HepG2 (cell line): Measurements from ENCODE around the gene TICAM2.

Experiments
- THAP8 ChIP-seq: sonication (generic); formaldehyde crosslinking; IDR thresholded peaks from 2 replicates; pipeline ENCODE4 v1.5.1; 2020; ENCODE audit warnings: missing genetic modification reagents, mild to moderate bottlenecking, borderline replicate concordance
- ZNF121 ChIP-seq: sonication (generic); formaldehyde crosslinking; IDR thresholded peaks from 2 replicates; pipeline ENCODE4 v1.5.0; 2020; ENCODE audit warnings: mild to moderate bottlenecking, missing genetic modification reagents
- ZNF775 ChIP-seq: sonication (generic); formaldehyde crosslinking; IDR thresholded peaks from 2 replicates; pipeline ENCODE4 v1.4.0; 2020; ENCODE audit warnings: missing genetic modification reagents, mild to moderate bottlenecking, moderate library complexity, borderline replicate concordance
- TF ChIP-seq, protein P1 (sequence below): sonication (generic); formaldehyde crosslinking; conservative IDR thresholded peaks from 2 replicates; pipeline ENCODE4 v1.4.0; 2020; ENCODE audit warnings: missing genetic modification reagents
- TF ChIP-seq, protein P2 (sequence below): sonication (generic); formaldehyde crosslinking; IDR thresholded peaks from 2 replicates; pipeline ENCODE4 v1.5.0; 2020; ENCODE audit warnings: mild to moderate bottlenecking, missing genetic modification reagents, moderate library complexity

DNA sequence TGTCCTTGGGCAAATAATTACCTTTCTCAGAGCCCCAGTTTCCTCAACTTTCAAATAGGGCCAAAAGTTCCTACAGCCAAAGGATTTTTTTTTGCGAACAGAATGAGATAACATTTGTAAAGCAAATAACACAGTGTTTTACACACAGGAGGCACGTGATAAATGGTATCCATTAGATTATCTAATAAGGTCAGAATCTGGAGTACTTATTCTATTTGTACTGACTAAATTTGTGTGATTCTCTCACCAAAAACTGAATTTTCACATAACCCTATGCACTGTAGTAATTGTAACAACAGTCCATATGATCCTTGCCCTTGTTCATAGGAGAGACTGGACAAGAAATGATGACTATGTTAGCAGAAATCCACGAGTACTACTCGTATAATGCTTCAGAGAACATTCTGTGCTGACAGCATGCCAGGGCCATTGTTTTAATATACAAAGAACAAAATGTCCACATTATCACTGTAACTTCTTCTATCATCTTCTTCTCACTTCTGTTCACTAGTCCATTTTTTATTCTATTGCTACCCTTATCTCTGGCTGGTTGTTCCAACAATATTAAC is 43.8 kb downstream of the TICAM2 start:
- no peak for TF ChIP-seq THAP8
- TF ChIP-seq, protein P1, sequence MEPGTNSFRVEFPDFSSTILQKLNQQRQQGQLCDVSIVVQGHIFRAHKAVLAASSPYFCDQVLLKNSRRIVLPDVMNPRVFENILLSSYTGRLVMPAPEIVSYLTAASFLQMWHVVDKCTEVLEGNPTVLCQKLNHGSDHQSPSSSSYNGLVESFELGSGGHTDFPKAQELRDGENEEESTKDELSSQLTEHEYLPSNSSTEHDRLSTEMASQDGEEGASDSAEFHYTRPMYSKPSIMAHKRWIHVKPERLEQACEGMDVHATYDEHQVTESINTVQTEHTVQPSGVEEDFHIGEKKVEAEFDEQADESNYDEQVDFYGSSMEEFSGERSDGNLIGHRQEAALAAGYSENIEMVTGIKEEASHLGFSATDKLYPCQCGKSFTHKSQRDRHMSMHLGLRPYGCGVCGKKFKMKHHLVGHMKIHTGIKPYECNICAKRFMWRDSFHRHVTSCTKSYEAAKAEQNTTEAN (CRISPR knock-in tag): no peak
- TF ChIP-seq, protein P2, sequence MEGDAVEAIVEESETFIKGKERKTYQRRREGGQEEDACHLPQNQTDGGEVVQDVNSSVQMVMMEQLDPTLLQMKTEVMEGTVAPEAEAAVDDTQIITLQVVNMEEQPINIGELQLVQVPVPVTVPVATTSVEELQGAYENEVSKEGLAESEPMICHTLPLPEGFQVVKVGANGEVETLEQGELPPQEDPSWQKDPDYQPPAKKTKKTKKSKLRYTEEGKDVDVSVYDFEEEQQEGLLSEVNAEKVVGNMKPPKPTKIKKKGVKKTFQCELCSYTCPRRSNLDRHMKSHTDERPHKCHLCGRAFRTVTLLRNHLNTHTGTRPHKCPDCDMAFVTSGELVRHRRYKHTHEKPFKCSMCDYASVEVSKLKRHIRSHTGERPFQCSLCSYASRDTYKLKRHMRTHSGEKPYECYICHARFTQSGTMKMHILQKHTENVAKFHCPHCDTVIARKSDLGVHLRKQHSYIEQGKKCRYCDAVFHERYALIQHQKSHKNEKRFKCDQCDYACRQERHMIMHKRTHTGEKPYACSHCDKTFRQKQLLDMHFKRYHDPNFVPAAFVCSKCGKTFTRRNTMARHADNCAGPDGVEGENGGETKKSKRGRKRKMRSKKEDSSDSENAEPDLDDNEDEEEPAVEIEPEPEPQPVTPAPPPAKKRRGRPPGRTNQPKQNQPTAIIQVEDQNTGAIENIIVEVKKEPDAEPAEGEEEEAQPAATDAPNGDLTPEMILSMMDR (CRISPR knock-in tag): no peak
- TF ChIP-seq ZNF121 (CRISPR knock-in tag): no peak
- no peak for TF ChIP-seq ZNF775 (CRISPR knock-in tag)
